CD8-positive, alpha-beta memory T cell (primary cell): ENCODE data around the gene SHISA7. TPM values are rescaled to one million over a fixed set of nuclear protein-coding genes. Genes with fewer than 3 reads are reported as not detected.

Experiments used
- CTCF ChIA-PET: fragments of 350-600 bp; sonication (Branson Sonifier 250); formaldehyde crosslinking; loops from one replicate; lab custom pipeline; 2021; ENCODE audit warnings: antibody characterized with exemption; lab: Charles Lee
- POLR2A ChIA-PET: fragments of 350-600 bp; sonication (Branson Sonifier 250); formaldehyde crosslinking; loops from one replicate; lab custom pipeline; 2021; ENCODE audit warnings: antibody characterized with exemption; lab: Charles Lee
- DNase-seq, 5 donors: peaks; one replicate each; pipeline versions ENCODE4 v3.0.0 to v3.0.0-alpha.2; 2020 to 2022; ENCODE audit warnings: mixed read lengths in 1 of 5
- H3K27ac ChIP-seq: one replicate; pipeline ENCODE4 v1.7.0; 2013; ENCODE audit warnings: low read depth, mild to moderate bottlenecking, low read length, moderate library complexity
- H3K27me3 ChIP-seq: 2 replicates; pipeline ENCODE4 v1.7.0; 2013; ENCODE audit warnings: low read length, mild to moderate bottlenecking; ENCODE audit not compliant: insufficient read depth, poor library complexity, severe bottlenecking
- H3K36me3 ChIP-seq: 2 replicates; pipeline ENCODE4 v1.7.0; 2013; ENCODE audit warnings: mild to moderate bottlenecking, low read length, moderate library complexity; ENCODE audit not compliant: insufficient read depth
- H3K4me1 ChIP-seq: 2 replicates; pipeline ENCODE4 v1.7.0; 2013; ENCODE audit warnings: mild to moderate bottlenecking, low read length, moderate library complexity; ENCODE audit not compliant: insufficient read depth
- H3K4me3 ChIP-seq: 2 replicates; pipeline ENCODE4 v1.7.0; 2013; ENCODE audit warnings: mild to moderate bottlenecking, low read length
- H3K9me3 ChIP-seq: 2 replicates; pipeline ENCODE4 v1.7.0; 2013; ENCODE audit warnings: mild to moderate bottlenecking, low read length
- H3K27ac Mint-ChIP-seq, 8 donors: one replicate each; pipeline ENCODE4 v1.8.0; 2020 to 2021; ENCODE audit warnings: mixed read lengths in 8 of 8, mild to moderate bottlenecking in 6 of 8, inconsistent platforms in 3 of 8, moderate library complexity in 3 of 8
- H3K27me3 Mint-ChIP-seq, 2 donors: one replicate each; pipeline ENCODE4 v1.8.0; 2020 to 2021; ENCODE audit warnings: mixed read lengths in 2 of 2, mild to moderate bottlenecking in 1 of 2, moderate library complexity in 1 of 2
- H3K36me3 Mint-ChIP-seq, 3 donors: one replicate each; pipeline ENCODE4 v1.8.0; 2020 to 2021; ENCODE audit warnings: mixed read lengths in 3 of 3, inconsistent platforms in 1 of 3, mild to moderate bottlenecking in 1 of 3
- H3K4me1 Mint-ChIP-seq, 3 donors: one replicate each; pipeline ENCODE4 v1.8.0; 2020 to 2021; ENCODE audit warnings: mixed read lengths in 3 of 3, inconsistent platforms in 1 of 3, mild to moderate bottlenecking in 1 of 3
- H3K4me3 Mint-ChIP-seq, 7 donors: one replicate each; pipeline ENCODE4 v1.8.0; 2020 to 2021; ENCODE audit warnings: mixed read lengths in 7 of 7, mild to moderate bottlenecking in 6 of 7, moderate library complexity in 4 of 7, inconsistent platforms in 2 of 7
- H3K9me3 Mint-ChIP-seq, 5 donors: one replicate each; pipeline ENCODE4 v1.8.0; 2020 to 2022; ENCODE audit warnings: mixed read lengths in 5 of 5, mild to moderate bottlenecking in 3 of 5, moderate library complexity in 2 of 5, inconsistent platforms in 1 of 5
- polyA plus RNA-seq: library from polyadenylated mRNA; unstranded; fragments of 300-500 nt; fragmentation: Illumina TruSeq; gene quantifications from one replicate; pipeline ENCODE4 v1.2.3, GENCODE V29; 2021
- total RNA-seq, 2 experiments: library from RNA; stranded (reverse); gene quantifications; one replicate each; pipeline ENCODE4 v1.2.3, GENCODE V29; 2021

Gene SHISA7
- total RNA-seq (not detected), polyA plus RNA-seq (not detected)

GRCh38 chr19:55443045-55443823 is at the start of gene SHISA7:
Gene SHISA7 (minus strand): TSS chr19:55443300. CDS start chr19:55442863, 437 bp downstream.
- peaks cover 56 to 62% of the 10 kb centered on the region in 2 donors for H3K27me3 Mint-ChIP-seq
- ChIA-PET POLR2A (no interaction called here), CTCF (no interaction called here)
- peaks cover 0 to 5% (median 1%) of the 10 kb centered on the region in 3 donors for H3K36me3 Mint-ChIP-seq
- peaks cover 0 to 3% (median 2%) of the 10 kb centered on the region in 5 donors for H3K9me3 Mint-ChIP-seq
- peaks cover 15% of the 10 kb centered on the region for H3K4me1 ChIP-seq
- no peak within 1 kb of the TSS for H3K4me3 ChIP-seq
- peaks cover 13 to 24% (median 22%) of the 10 kb centered on the region in 3 donors for H3K4me1 Mint-ChIP-seq
- no peaks in the 10 kb centered on the region for H3K36me3 ChIP-seq
- H3K27me3 ChIP-seq: peaks cover 51% of the 10 kb centered on the region
- H3K27ac ChIP-seq: no peak within 1 kb of the TSS
- DNase-seq: no peak
- no peaks in the 10 kb centered on the region for H3K9me3 ChIP-seq
- peak within 1 kb of the TSS in 4 of 7 donors; percentile 9 to 78 (median 47) for H3K4me3 Mint-ChIP-seq
- H3K27ac Mint-ChIP-seq: no peak within 1 kb of the TSS

GRCh38 chr19:55492362-55492944 is 49.4 kb upstream of the SHISA7 start:
- Histone ChIP-seq H3K4me1 (no peaks in the 10 kb centered on the region), H3K36me3 (no peaks in the 10 kb centered on the region), H3K27me3 (no peaks in the 10 kb centered on the region), H3K4me3 (no peak overlapping the region), H3K27ac (no peak overlapping the region), H3K9me3 (no peaks in the 10 kb centered on the region)
- Mint-ChIP-seq H3K4me1 (peaks cover 0 to 3% (median 0%) of the 10 kb centered on the region in 3 donors), H3K9me3 (no peaks in the 10 kb centered on the region), H3K4me3 (no peak overlapping the region), H3K36me3 (no peaks in the 10 kb centered on the region), H3K27me3 (peaks cover 5 to 12% of the 10 kb centered on the region in 2 donors), H3K27ac (no peak overlapping the region)
- CTCF ChIA-PET: interaction anchor here (1.2 to 1.7 kb wide), 2 partner anchors 11 to 25 kb away, joined by 4 read pairs; no protein-coding TSS in a partner anchor
- POLR2A ChIA-PET: interaction anchor here (0.5 kb wide), 1 partner anchor 15 kb away, joined by 7 read pairs; no protein-coding TSS in a partner anchor
- no peak for DNase-seq

GRCh38 chr19:55491546-55492360 is 48.7 kb upstream of the SHISA7 start:
- CTCF ChIA-PET: interaction anchor here (1.5 kb wide), 1 partner anchor 12 kb away, joined by 5 read pairs; no protein-coding TSS in a partner anchor
- Histone ChIP-seq H3K27me3 (no peaks in the 10 kb centered on the region), H3K4me1 (no peaks in the 10 kb centered on the region), H3K36me3 (no peaks in the 10 kb centered on the region), H3K9me3 (no peaks in the 10 kb centered on the region), H3K27ac (no peak overlapping the region), H3K4me3 (no peak overlapping the region)
- Mint-ChIP-seq H3K4me3 (no peak overlapping the region), H3K4me1 (peaks cover 0 to 9% (median 0%) of the 10 kb centered on the region in 3 donors), H3K9me3 (no peaks in the 10 kb centered on the region), H3K27ac (peak overlapping the region in 1 of 8 donors; percentile 56), H3K27me3 (peaks cover 5 to 12% of the 10 kb centered on the region in 2 donors), H3K36me3 (no peaks in the 10 kb centered on the region)
- DNase-seq: no peak
- POLR2A ChIA-PET: interaction anchor here (0.5 kb wide), 1 partner anchor 15 kb away, joined by 7 read pairs; no protein-coding TSS in a partner anchor

GRCh38 chr19:55490478-55491432 is 47.7 kb upstream of the SHISA7 start:
- no peaks in the 10 kb centered on the region for H3K9me3 Mint-ChIP-seq
- Histone ChIP-seq H3K4me3 (no peak overlapping the region), H3K4me1 (no peaks in the 10 kb centered on the region), H3K27ac (no peak overlapping the region), H3K27me3 (no peaks in the 10 kb centered on the region), H3K9me3 (no peaks in the 10 kb centered on the region), H3K36me3 (no peaks in the 10 kb centered on the region)
- ChIA-PET POLR2A (no interaction called here), CTCF (interaction anchor here (1.5 kb wide), 1 partner anchor 13 kb away, joined by 5 read pairs; no protein-coding TSS in a partner anchor)
- no peak for DNase-seq
- H3K4me1 Mint-ChIP-seq: peaks cover 3 to 14% (median 5%) of the 10 kb centered on the region in 3 donors
- no peak overlapping the region for H3K27ac Mint-ChIP-seq
- H3K36me3 Mint-ChIP-seq: peaks cover 0 to 1% (median 0%) of the 10 kb centered on the region in 3 donors
- peaks cover 3 to 12% of the 10 kb centered on the region in 2 donors for H3K27me3 Mint-ChIP-seq
- H3K4me3 Mint-ChIP-seq: no peak overlapping the region

- ChIA-PET POLR2A (no interaction called here), CTCF (interaction anchor here (0.7 kb wide), 1 partner anchor 14 kb away, joined by 3 read pairs; no protein-coding TSS in a partner anchor)
- Histone ChIP-seq H3K4me1 (no peaks in the 10 kb centered on the region), H3K9me3 (no peaks in the 10 kb centered on the region), H3K36me3 (no peaks in the 10 kb centered on the region), H3K4me3 (no peak overlapping the region), H3K27ac (no peak overlapping the region), H3K27me3 (no peaks in the 10 kb centered on the region)
- peaks cover 0 to 1% (median 0%) of the 10 kb centered on the region in 3 donors for H3K36me3 Mint-ChIP-seq
- H3K4me1 Mint-ChIP-seq: peaks cover 5 to 20% (median 7%) of the 10 kb centered on the region in 3 donors
- H3K27ac Mint-ChIP-seq: no peak overlapping the region
- no peaks in the 10 kb centered on the region for H3K9me3 Mint-ChIP-seq
- H3K27me3 Mint-ChIP-seq: peaks cover 3 to 12% of the 10 kb centered on the region in 2 donors
- DNase-seq: no peak
- no peak overlapping the region for H3K4me3 Mint-ChIP-seq
Measured at GRCh38 chr19:55489711-55490477, 46.8 kb upstream of the SHISA7 start.

- Histone ChIP-seq H3K27me3 (no peaks in the 10 kb centered on the region), H3K36me3 (no peaks in the 10 kb centered on the region), H3K27ac (no peak overlapping the region), H3K4me3 (no peak overlapping the region), H3K4me1 (peaks cover 6% of the 10 kb centered on the region), H3K9me3 (no peaks in the 10 kb centered on the region)
- Mint-ChIP-seq H3K4me3 (no peak overlapping the region), H3K9me3 (no peaks in the 10 kb centered on the region), H3K27ac (no peak overlapping the region), H3K4me1 (peaks cover 5 to 26% (median 9%) of the 10 kb centered on the region in 3 donors), H3K27me3 (peaks cover 2 to 12% of the 10 kb centered on the region in 2 donors), H3K36me3 (peaks cover 0 to 1% (median 0%) of the 10 kb centered on the region in 3 donors)
- no peak for DNase-seq
- ChIA-PET POLR2A (no interaction called here), CTCF (interaction anchor here (0.7 to 6.4 kb wide), 2 partner anchors 15 kb away, joined by 3 to 34 read pairs; no protein-coding TSS in a partner anchor)
Measured at GRCh38 chr19:55488986-55489710, 46.0 kb upstream of the SHISA7 start.
